H1 (cell line): ENCODE results near the gene CREB1. TPM values are rescaled to one million over a fixed set of nuclear protein-coding genes. Genes with fewer than 3 reads are reported as not detected.

Experiments
- CTCF ChIA-PET: fragments of 300-600 bp; sonication (Branson Sonifier 250); formaldehyde crosslinking; loops from one replicate; lab custom pipeline; 2021; ENCODE audit not compliant: partially characterized antibody; lab: Charles Lee
- POLR2A ChIA-PET: fragments of 300-600 bp; sonication (Branson Sonifier 250); formaldehyde crosslinking; loops from one replicate; lab custom pipeline; 2021; ENCODE audit warnings: inconsistent platforms; ENCODE audit not compliant: partially characterized antibody; lab: Charles Lee
- DNase-seq, 2 experiments: peaks; one replicate each; pipeline versions ENCODE4 v3.0.0 to v3.0.0-alpha.2; 2010 to 2022; ENCODE audit warnings: low spot score in 2 of 2, low read depth in 1 of 2, mixed read lengths in 1 of 2
- FAIRE-seq: peaks from 2 replicates; lab custom pipeline; 2011; peaks lifted over from hg19 to GRCh38; lab: Jason Lieb, UNC
- H2AFZ ChIP-seq: 2 replicates; pipeline ENCODE4 v1.8.1; 2012; ENCODE audit warnings: low read length, inconsistent platforms
- H2AK5ac ChIP-seq: 2 replicates; pipeline ENCODE4 v1.6.1; 2013; ENCODE audit warnings: low read depth, low read length
- H2BK120ac ChIP-seq: replicated peaks from 2 replicates; pipeline ENCODE3; 2013; ENCODE audit warnings: low read depth, low read length, inconsistent platforms
- H2BK12ac ChIP-seq: 2 replicates; pipeline ENCODE4 v1.6.1; 2013; ENCODE audit warnings: low read depth, low read length
- H2BK15ac ChIP-seq: 2 replicates; pipeline ENCODE4 v1.6.1; 2013; ENCODE audit warnings: low read length
- H2BK20ac ChIP-seq: 2 replicates; pipeline ENCODE4 v1.6.1; 2013; ENCODE audit warnings: low read length
- H2BK5ac ChIP-seq: 2 replicates; pipeline ENCODE4 v1.6.1; 2013; ENCODE audit warnings: low read depth, low read length
- H3K14ac ChIP-seq: 2 replicates; pipeline ENCODE4 v1.6.1; 2013; ENCODE audit warnings: inconsistent platforms; ENCODE audit not compliant: insufficient read length
- H3K18ac ChIP-seq: 2 replicates; pipeline ENCODE4 v1.6.1; 2013; ENCODE audit warnings: low read length; ENCODE audit errors: extremely low read depth
- H3K23ac ChIP-seq: 2 replicates; pipeline ENCODE4 v1.6.1; 2013; ENCODE audit warnings: inconsistent platforms; ENCODE audit not compliant: insufficient read length
- H3K23me2 ChIP-seq: 2 replicates; pipeline ENCODE4 v1.6.1; 2013; ENCODE audit warnings: low read depth, low read length
- H3K27ac ChIP-seq: 2 replicates; pipeline ENCODE4 v1.6.1; 2011; ENCODE audit warnings: low read depth, low read length, inconsistent platforms
- H3K27me3 ChIP-seq, 4 experiments: replicated peaks in 1 of 4; 1 replicate in 1 of 4; 2 replicates in 3 of 4; pipeline versions ENCODE4 v1.6.1 to v1.8.1; 2011 to 2013; ENCODE audit warnings: low read length in 3 of 4, mild to moderate bottlenecking in 3 of 4, inconsistent platforms in 2 of 4, mixed read lengths in 2 of 4, moderate library complexity in 1 of 4; ENCODE audit not compliant: control insufficient read depth in 3 of 4, insufficient read depth in 3 of 4; ENCODE audit errors: extremely low read depth in 1 of 4
- H3K36me3 ChIP-seq, 4 experiments: 2 replicates each; pipeline versions ENCODE4 v1.6.1 to v1.8.1; 2011 to 2013; ENCODE audit warnings: mild to moderate bottlenecking in 4 of 4, low read length in 3 of 4, moderate library complexity in 2 of 4, control low read depth in 1 of 4, inconsistent platforms in 1 of 4; ENCODE audit not compliant: insufficient read depth in 4 of 4, control insufficient read depth in 2 of 4
- H3K4ac ChIP-seq: replicated peaks from 2 replicates; pipeline ENCODE3; 2013; ENCODE audit warnings: low read length, low read depth, mixed read lengths, inconsistent platforms; ENCODE audit not compliant: insufficient read length
- H3K4me1 ChIP-seq, 4 experiments: replicated peaks in 1 of 4; 1 replicate in 1 of 4; 2 replicates in 3 of 4; pipeline versions ENCODE4 v1.6.1 to v1.8.1; 2011 to 2013; ENCODE audit warnings: low read length in 3 of 4, inconsistent platforms in 2 of 4, mixed read lengths in 1 of 4; ENCODE audit not compliant: insufficient read depth in 4 of 4, control insufficient read depth in 3 of 4
- H3K4me2 ChIP-seq, 2 experiments: 2 replicates each; pipeline versions ENCODE4 v1.6.1 to v1.8.1; 2011 to 2013; ENCODE audit warnings: low read depth in 2 of 2, low read length in 2 of 2, control low read depth in 1 of 2, inconsistent platforms in 1 of 2, mild to moderate bottlenecking in 1 of 2; ENCODE audit not compliant: insufficient read depth in 1 of 2
- H3K4me3 ChIP-seq, 4 experiments: fragments of 200-600, 300-600 bp in 1 of 4; sonication (generic), shearing (Covaris generic), sonication (Bioruptor Twin) in 1 of 4; 2 replicates each; pipeline versions ENCODE4 v1.5.1 to v1.8.1; 2011 to 2016; ENCODE audit warnings: low read length in 4 of 4, low read depth in 3 of 4, control low read depth in 2 of 4, inconsistent platforms in 2 of 4, mild to moderate bottlenecking in 2 of 4, mixed read lengths in 1 of 4, moderate library complexity in 1 of 4; ENCODE audit not compliant: insufficient read depth in 2 of 4; ENCODE audit errors: extremely low read depth in 1 of 4
- H3K56ac ChIP-seq: replicated peaks from 2 replicates; pipeline ENCODE3; 2013; ENCODE audit warnings: low read depth, mild to moderate bottlenecking, mixed read lengths, low read length, inconsistent platforms; ENCODE audit not compliant: insufficient read length
- H3K79me1 ChIP-seq: 2 replicates; pipeline ENCODE4 v1.6.1; 2013; ENCODE audit warnings: low read depth, low read length, control low read depth
- H3K79me2 ChIP-seq, 2 experiments: 2 replicates each; pipeline versions ENCODE4 v1.6.1 to v1.8.1; 2012 to 2013; ENCODE audit warnings: low read length in 2 of 2, mild to moderate bottlenecking in 2 of 2, inconsistent platforms in 1 of 2; ENCODE audit not compliant: insufficient read depth in 2 of 2, control insufficient read depth in 1 of 2
- H3K9ac ChIP-seq, 4 experiments: replicated peaks in 1 of 4; 1 replicate in 1 of 4; 2 replicates in 3 of 4; pipeline versions ENCODE4 v1.6.1 to v1.8.1; 2011 to 2013; ENCODE audit warnings: low read depth in 3 of 4, low read length in 3 of 4, control low read depth in 2 of 4, mild to moderate bottlenecking in 2 of 4, moderate library complexity in 2 of 4, inconsistent platforms in 1 of 4; ENCODE audit errors: extremely low read depth in 1 of 4
- H3K9me3 ChIP-seq, 2 experiments: 2 replicates each; pipeline versions ENCODE4 v1.6.1 to v1.8.1; 2012 to 2013; ENCODE audit warnings: mild to moderate bottlenecking in 2 of 2, moderate library complexity in 2 of 2, control low read depth in 1 of 2, inconsistent platforms in 1 of 2, low read depth in 1 of 2, low read length in 1 of 2, mixed read lengths in 1 of 2; ENCODE audit not compliant: insufficient read depth in 2 of 2
- H4K20me1 ChIP-seq, 2 experiments: replicated peaks in 1 of 2; 2 replicates each; pipeline versions ENCODE3 to v1.8.1; 2011 to 2013; ENCODE audit warnings: inconsistent platforms in 2 of 2, low read length in 2 of 2, mild to moderate bottlenecking in 1 of 2; ENCODE audit not compliant: insufficient read depth in 2 of 2, control insufficient read depth in 1 of 2
- H4K5ac ChIP-seq: 2 replicates; pipeline ENCODE4 v1.6.1; 2013; ENCODE audit warnings: low read length, low read depth, mixed read lengths, inconsistent platforms; ENCODE audit not compliant: insufficient read length
- H4K8ac ChIP-seq: 2 replicates; pipeline ENCODE4 v1.8.0; 2013; ENCODE audit warnings: mild to moderate bottlenecking, moderate library complexity, low read length, inconsistent platforms; ENCODE audit not compliant: insufficient read depth; ENCODE audit errors: extremely low read depth
- H4K91ac ChIP-seq: replicated peaks from 2 replicates; pipeline ENCODE3; 2013; ENCODE audit warnings: low read length, mixed read lengths, inconsistent platforms; ENCODE audit not compliant: insufficient read length
- GTF2F1 ChIP-seq: IDR thresholded peaks from 2 replicates; pipeline ENCODE4 v1.6.1; 2012; ENCODE audit warnings: low read depth, low read length, improper control_type of control experiment, borderline replicate concordance
- JUND ChIP-seq: IDR thresholded peaks from 2 replicates; pipeline ENCODE4 v1.6.1; 2011; ENCODE audit warnings: mild to moderate bottlenecking, improper control_type of control experiment, low read length
- NANOG ChIP-seq: IDR thresholded peaks from 2 replicates; pipeline ENCODE4 v1.6.1; 2011; ENCODE audit warnings: low read length, low read depth, mild to moderate bottlenecking, inconsistent platforms; ENCODE audit not compliant: insufficient read depth, poor library complexity, severe bottlenecking
- POU5F1 ChIP-seq: IDR thresholded peaks from 2 replicates; pipeline ENCODE4 v1.6.1; 2011; ENCODE audit warnings: low read depth, mild to moderate bottlenecking, low read length, moderate library complexity
- RAD21 ChIP-seq, 2 experiments: IDR thresholded peaks in 1 of 2; conservative IDR thresholded peaks in 1 of 2; 2 replicates each; pipeline ENCODE4 v1.6.1; 2011; ENCODE audit warnings: low read depth in 2 of 2, low read length in 2 of 2, improper control_type of control experiment in 1 of 2, inconsistent platforms in 1 of 2, mild to moderate bottlenecking in 1 of 2, moderate library complexity in 1 of 2
- SRF ChIP-seq: IDR thresholded peaks from 2 replicates; pipeline ENCODE4 v1.6.1; 2011; ENCODE audit warnings: mild to moderate bottlenecking, low read depth, low read length, moderate library complexity
- TEAD4 ChIP-seq: IDR thresholded peaks from 2 replicates; pipeline ENCODE4 v1.6.1; 2012; ENCODE audit warnings: low read depth, low read length, inconsistent platforms, mixed read lengths
- WGBS, 2 experiments: shearing (Covaris generic) in 1 of 2; methylation state at CpG; one replicate each; pipeline versions ENCODE4 v1.1.6 to v1.1.7; 2013 to 2015; ENCODE audit warnings: low lambda C conversion rate in 2 of 2, mixed read lengths in 2 of 2, inconsistent platforms in 1 of 2, low coverage in 1 of 2, missing lambda C conversion rate in 1 of 2; ENCODE audit not compliant: insufficient replicate concordance in 2 of 2, insufficient coverage in 1 of 2, insufficient read length in 1 of 2; ENCODE audit errors: extremely low coverage in 1 of 2, missing lambda C conversion rate in 1 of 2; 5-methylcytosine and 5-hydroxymethylcytosine counted together
- polyA plus RNA-seq, 7 experiments: library from polyadenylated mRNA; depleted of rRNA in 3 of 7; stranded (reverse) in 5 of 7; unstranded in 2 of 7; fragments of >200 nt in 5 of 7; fragments of 200-250 nt in 2 of 7; gene quantifications; 1 replicate in 5 of 7; 2 replicates in 1 of 7; 4 replicates in 1 of 7; pipeline versions ENCODE4 v1.2.1 to v1.2.3, GENCODE V29; 2011 to 2013; ENCODE audit warnings: missing spikeins in 2 of 7, mixed read lengths in 2 of 7
- total RNA-seq: library from RNA; stranded (reverse); fragmentation: NEBNext Ultra II Directional; extraction: Animal tissue kit (Norgen Biotek cat#: 25700); gene quantifications from 2 replicates; pipeline ENCODE4 v1.2.1, GENCODE V29; 2021

CREB1 gene
- total and polyA plus RNA-seq, 2 of the 8 experiments (the other 6 are each of a cell fraction or from before 2014, with no cell fraction given) = 46.3 to 99.0 TPM

DNA sequence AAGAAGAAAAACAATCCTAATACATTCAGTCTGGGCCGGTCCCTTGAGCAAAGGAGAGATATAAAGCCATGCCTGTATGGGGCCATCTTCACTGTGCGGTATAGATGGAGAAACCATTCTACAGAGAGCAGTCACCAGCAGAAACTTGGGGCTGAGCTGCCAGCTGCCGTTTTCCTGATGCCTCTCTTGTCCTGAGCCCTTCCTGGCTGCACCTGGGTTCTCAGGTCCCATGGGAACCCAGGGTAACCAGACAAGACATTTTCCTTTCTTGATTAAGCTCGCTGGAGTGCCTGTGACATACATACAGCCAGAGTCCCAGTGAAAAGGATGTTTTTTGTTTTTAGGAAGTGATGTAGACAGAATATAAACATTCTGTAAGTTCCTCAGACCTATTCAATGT, 100.7 kb downstream of the CREB1 start:
- H2AFZ ChIP-seq = no peak overlapping the region
- CTCF ChIA-PET = interaction anchor here (0.6 to 1.7 kb wide), 10 partner anchors 11 to 640 kb away, joined by 3 to 6 read pairs (median 4); partner anchors contain the start of gene CCNYL1

More for the DNA sequence above, 100.7 kb downstream of the CREB1 start:
- no peak overlapping the region for H3K4me3 ChIP-seq
- no peaks in the 10 kb centered on the region for H3K27me3 ChIP-seq
- H2AK5ac ChIP-seq = no peak overlapping the region
- H3K23ac ChIP-seq = no peak overlapping the region
- H3K9me3 ChIP-seq = no peaks in the 10 kb centered on the region
- no peak overlapping the region for H3K18ac ChIP-seq
- WGBS, 2 experiments = 78% methylated on average over 4 of the region's 4 CpGs; no CpG with 5 or more reads in 1 of the 2 experiments
- no peak overlapping the region for H2BK120ac ChIP-seq
- H3K79me1 ChIP-seq = no peaks in the 10 kb centered on the region
- no peak overlapping the region for H2BK5ac ChIP-seq
- no peak for DNase-seq
- H4K8ac ChIP-seq = no peak overlapping the region
- H2BK12ac ChIP-seq = no peak overlapping the region
- TF ChIP-seq NANOG (no peak), JUND (no peak), GTF2F1 (no peak), TEAD4 (no peak), POU5F1 (no peak), RAD21 (IDR thresholded peaks at IDR 0.05 in 1 of 2, conservative IDR thresholded peaks at IDR 0.05 in 1 of 2; ENCODE audit: low read depth in 2 of 2, low read length in 2 of 2) (no peak), SRF (no peak)
- H3K4ac ChIP-seq = no peak overlapping the region
- no peaks in the 10 kb centered on the region for H3K36me3 ChIP-seq
- no peak overlapping the region for H3K4me2 ChIP-seq
- H4K91ac ChIP-seq = no peak overlapping the region
- H3K79me2 ChIP-seq = no peaks in the 10 kb centered on the region
- H3K27ac ChIP-seq = no peak overlapping the region
- H2BK15ac ChIP-seq = no peak overlapping the region
- H3K14ac ChIP-seq = no peak overlapping the region
- no peak overlapping the region for H3K56ac ChIP-seq
- no peak for FAIRE-seq
- H4K5ac ChIP-seq = no peak overlapping the region
- H3K9ac ChIP-seq = no peak overlapping the region
- POLR2A ChIA-PET = interaction anchor here (0.6 kb wide), 2 partner anchors 73 to 140 kb away, joined by 3 read pairs; no protein-coding TSS in a partner anchor
- no peak overlapping the region for H2BK20ac ChIP-seq
- H4K20me1 ChIP-seq = no peaks in the 10 kb centered on the region
- peaks cover 5% of the 10 kb centered on the region; the same call in 1 of the 2 replicates for H3K23me2 ChIP-seq
- H3K4me1 ChIP-seq = peaks cover 0 to 3% (median 0%) of the 10 kb centered on the region in 4 experiments; a peak in 1 of 7 replicates
